HL-60 (cell line): ENCODE data around the gene ZNF627.
A peak's percentile ranks its signal among the peaks of the same experiment; 100 is the strongest.

Experiments
- CTCF ChIP-seq: IDR thresholded peaks from one replicate; pipeline ENCODE4 v1.5.1; 2011; ENCODE audit warnings: low read length, control low read depth, inconsistent platforms; ENCODE audit not compliant: insufficient read depth
- SPI1 ChIP-seq: IDR thresholded peaks from 2 replicates; pipeline ENCODE4 v1.6.1; 2012; ENCODE audit warnings: low read depth, mild to moderate bottlenecking, borderline replicate concordance

- TF ChIP-seq CTCF = no peak
- TF ChIP-seq SPI1 = 0 out of 2 replicates have a peak, but pooled peaks have one; percentile 7
Observed at GRCh38 chr19:11576227-11576626, 21.1 kb upstream of the ZNF627 start.
